Stimulated activated naive CD8-positive, alpha-beta T cell treated with anti-CD3 and anti-CD28 coated beads, Interleukin-15, Interleukin-2, amounts not matched to agents 100 U/mL and 50 U/mL, for 24 hours (primary cell): ENCODE measurements around the gene DUOXA2.
"Not testable (repeated sequence)": the region's sequence is repeated elsewhere in the genome, so short reads cannot be mapped to it uniquely, and the experiment has no call there.

Source experiments
- ATAC-seq: fragments of 150-1000 bp; cut with Tn5 transposase; one replicate; pipeline ENCODE4 v1.10.0; 2021
- DNase-seq: peaks from one replicate; pipeline ENCODE4 v3.0.0; 2021

DUOXA2 gene

DNA sequence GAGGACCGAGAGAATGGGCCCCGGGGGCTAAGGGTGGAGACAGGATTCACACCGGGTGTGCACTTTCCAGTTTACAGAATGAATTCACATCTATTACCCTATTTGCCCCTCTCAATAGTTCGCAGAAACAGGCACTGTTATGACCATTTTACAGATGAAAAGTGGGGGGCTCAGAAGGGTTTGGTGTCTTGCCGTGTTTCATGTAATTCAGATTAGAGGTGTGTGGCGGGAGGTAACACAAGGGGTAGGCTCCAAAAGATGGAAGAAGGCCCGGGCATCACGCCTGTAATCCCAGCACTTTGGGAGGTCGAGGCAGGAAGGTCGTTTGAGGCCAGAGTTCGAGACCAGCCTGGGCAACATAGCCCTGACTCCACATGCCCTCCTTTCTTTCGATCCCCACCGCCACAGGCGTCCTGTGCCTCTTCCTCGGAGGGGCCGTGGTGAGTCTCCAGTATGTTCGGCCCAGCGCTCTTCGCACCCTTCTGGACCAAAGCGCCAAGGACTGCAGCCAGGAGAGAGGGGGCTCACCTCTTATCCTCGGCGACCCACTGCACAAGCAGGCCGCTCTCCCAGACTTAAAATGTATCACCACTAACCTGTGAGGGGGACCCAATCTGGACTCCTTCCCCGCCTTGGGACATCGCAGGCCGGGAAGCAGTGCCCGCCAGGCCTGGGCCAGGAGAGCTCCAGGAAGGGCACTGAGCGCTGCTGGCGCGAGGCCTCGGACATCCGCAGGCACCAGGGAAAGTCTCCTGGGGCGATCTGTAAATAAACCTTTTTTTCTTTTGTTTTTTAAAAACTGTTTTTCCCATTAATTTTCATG, 3.4 kb downstream of the DUOXA2 start:
- ATAC-seq, result peak; percentile 12
- DNase-seq, result no peak

DNA sequence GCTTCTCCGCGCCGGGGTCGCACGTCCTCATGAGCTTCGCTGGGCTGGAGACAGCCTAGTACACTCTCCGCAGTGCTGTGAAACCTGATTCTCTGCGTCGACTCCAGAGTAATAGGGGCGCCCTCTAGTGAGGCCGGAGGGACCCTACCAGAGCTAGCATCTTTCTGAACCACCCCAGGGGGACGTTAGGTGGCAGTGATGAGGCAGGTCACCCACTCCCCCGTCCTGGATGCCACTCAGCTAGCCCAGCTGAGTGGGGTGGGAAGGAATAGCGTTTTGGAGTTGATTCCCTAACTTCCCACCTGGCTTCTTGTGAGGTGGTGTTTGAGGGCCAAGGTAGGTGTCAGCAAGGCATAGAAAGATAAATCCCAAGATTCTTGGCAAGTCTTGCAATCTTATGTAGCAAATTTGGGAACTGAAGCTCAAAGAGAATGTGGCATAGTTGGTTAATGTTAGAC, 4.0 kb downstream of the DUOXA2 start:
- ATAC-seq (peak; percentile 97), DNase-seq (peak; percentile 88)

DNA sequence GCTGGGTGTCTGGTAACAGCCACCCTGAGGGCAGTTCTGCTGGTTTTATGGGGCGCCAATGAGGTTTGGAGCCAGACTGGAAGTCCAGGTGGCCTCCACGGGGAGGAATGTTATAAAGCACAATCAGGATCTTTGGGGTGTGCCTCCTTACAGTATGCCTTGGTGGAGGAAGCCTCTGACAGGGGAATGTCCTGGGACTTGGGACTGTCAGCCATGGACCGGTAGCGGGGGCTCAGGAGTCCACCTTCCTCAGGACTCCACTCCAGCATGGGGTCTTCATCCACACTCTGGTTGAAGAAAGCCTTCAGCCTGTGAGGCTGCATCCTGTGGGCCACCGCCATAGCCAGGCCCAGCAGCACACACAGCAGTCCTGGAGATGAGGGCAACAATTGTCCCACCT, 4.9 kb downstream of the DUOXA2 start:
- ATAC-seq, result no peak
- DNase-seq, result no peak

DNA sequence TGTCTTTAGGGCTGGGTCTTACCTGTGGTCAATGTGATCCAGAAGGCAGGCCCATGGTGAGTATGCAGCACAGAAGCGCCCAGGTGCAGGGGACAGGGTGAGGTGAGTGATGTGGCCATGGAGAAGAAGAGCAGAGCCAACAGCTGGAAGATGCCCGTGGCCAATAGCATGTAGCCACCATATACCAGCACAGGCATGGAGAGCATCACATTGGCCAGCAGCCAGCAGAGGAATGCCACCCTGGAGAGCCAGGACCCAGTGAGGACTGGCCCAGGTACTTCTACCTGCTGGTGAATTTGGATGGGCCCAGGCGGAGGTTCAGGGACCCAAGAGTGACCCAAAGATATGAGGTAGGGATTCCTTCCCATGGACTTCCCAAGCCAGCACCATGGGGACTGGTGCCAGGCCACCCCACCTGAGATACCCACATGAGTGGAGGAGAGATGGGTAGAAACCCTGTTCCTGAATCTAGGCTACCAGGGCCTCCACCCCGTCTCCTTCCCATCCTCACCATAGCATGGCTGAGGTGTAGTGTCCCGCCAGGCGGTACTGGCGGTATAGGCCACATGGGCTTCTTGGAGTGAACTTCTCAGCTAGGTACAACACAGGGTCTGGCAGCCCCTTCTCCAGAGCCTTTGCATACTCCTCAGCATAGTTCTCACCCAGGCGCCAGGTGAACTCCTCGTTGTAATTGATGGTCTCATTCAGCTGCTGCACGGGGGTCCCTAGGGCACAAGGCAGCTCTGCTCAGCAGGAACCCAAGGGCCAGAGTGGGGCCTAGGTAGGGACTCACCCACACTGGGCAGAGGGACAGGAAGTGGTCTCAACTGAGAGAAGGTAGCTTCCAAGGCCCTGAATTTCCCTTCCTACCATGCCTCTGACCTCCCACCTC, 6.2 kb downstream of the DUOXA2 start:
- DNase-seq (no peak), ATAC-seq (no peak)

DNA sequence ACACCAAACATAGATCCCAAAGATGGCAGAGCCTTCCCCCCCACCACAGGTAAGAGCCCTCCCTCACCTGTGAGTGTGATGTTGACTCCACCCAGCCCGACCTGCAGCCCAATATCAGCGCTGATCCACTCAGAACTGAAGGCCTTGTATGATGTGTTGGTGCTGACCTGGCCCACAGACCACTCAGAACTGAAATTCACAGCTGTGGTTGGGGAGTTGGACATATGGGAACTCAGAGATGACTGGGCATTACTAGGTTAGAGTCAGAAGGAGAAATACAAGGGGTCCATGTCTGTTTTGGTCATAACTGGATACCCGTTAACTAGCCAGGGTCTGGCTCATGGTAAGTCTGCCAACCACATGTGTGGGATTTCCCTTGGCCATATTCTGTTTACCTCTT, 6.9 kb downstream of the DUOXA2 start:
- ATAC-seq (no peak), DNase-seq (no peak)

DNA sequence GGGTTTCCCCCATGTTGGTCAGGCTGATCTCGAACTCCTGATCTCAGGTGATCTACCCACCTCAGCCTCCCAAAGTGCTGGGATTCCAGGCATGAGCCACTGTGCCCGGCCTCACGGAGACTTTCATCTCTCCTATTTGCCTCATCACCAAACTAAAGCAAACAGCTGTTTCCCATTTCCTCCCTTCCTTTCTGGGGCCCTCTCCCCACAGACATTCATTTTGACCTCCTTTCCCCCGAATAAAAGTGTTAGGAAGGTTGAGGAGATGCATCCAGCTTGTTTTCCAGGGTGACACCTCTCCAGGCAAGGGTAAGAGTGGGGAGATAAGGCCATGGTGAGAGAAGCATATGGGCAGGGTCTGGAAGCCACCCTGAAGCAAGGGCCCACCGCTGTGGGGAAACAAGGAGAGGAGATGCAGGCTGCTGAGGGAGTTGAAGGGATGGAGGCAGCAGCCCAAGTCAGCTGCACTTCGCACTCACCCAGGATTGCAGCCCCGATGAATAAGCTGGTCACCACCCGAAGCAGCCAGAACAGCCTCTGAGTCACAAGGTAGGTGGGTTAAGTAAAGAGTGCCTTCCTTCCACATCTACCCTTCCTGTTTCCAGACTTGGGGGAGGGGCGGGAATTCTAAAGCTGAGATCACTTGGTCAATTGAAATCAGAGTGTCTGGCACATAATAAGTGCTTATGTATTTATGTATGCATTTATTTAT, 7.7 kb downstream of the DUOXA2 start:
- ATAC-seq (no peak), DNase-seq (no peak)

DNA sequence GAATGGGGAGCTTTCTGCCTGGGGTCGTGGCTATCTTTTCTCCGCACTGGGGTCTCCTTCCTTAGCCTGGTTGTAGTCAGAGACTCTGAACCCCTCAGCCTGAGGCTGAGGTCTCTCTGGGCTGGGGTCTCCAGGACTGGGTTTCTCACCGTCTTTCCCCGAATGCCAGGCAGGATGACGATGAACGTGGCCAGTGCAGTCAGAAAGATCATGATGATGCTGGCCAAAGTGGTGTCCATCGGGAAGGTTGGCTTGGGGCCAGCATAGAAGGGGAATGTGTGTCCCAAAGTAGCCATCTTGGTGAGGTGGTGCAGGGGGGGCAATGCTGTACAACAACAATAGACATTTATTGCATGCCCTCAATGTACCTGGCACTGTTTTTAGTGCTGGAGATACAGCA, 8.6 kb downstream of the DUOXA2 start:
- ATAC-seq, result no peak

DNA sequence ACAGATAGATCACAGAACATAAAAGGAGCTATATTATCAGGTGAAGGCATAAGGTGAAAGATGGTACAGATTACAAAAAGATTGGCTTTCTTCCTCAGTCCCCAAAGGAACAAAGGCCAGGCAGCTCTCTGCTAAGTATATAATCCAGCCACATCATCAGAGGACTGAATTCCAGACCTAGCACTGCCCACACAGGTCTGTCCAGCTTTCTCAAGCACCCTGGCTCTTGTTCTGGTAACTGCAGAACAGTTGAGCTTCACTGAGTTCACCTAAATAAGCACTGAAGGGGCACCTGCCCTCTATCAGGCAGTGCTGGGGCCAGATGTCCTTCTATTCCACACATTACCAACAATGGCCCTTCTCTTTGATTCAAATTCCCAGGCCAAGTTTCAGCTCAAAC, 9.3 kb downstream of the DUOXA2 start:
- ATAC-seq (no peak), DNase-seq (no peak)

More for the DNA sequence above, 8.6 kb downstream of the DUOXA2 start:
- no peak for DNase-seq

DNA sequence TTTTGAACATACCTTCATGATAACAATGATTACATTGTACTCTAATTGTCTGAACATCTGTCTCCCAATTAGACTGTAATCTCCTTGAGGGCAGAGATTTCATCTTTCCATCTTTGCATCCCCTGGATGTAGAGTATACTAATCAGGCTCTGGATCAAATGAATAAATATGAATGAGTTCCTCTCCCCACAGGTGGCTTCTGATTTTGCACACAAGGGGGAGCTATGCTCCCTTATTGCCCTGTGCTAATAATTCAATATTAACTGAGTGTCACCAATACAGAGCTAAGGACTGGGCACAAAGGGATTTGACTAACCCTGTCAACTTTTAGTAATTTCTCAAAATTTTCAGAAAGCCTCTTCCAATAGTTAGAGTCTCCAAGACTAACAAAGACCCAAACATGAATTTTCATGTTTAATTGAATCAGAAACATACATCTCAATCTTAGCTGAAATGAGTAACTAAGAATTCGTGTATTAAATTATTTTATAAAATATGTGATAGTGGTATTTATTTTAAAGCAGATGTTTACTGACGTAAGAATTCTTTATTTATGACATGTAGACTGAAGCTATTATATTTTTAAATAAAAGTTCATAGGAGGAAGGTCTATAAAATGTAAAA, 12.5 kb downstream of the DUOXA2 start:
- DNase-seq (no peak), ATAC-seq (no peak)

DNA sequence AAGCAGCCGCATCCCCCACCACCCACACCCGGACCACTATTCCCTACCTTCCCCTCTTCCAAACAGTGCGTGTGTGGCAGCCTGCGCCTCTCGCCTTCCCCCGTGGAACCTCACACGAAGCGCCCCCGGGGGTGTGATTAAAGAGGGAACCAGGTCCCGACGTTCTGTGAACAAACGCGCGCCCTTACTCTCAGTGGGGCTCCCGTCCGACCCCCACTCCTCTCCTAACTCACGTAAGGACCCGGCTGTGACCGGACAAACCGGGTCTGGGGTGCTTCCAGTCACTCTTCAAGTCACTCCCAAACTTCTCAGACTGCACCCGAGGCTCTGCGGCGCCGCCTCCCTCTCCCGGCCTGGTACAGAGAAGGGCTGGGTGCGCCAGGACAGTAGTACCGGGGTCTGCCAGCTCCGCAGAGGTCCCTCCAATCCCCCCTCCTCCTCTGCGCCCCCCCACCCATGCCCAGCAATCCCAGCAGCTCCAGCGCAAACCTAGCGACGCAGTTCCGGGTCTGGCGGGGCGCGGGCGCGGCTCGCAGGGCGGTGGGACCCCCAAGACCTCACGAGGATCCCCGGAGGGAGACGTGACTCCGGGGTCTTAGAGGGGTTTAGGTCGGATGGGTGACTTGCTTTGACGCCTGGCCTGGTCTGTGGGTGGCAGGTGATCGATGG, 15.0 kb downstream of the DUOXA2 start:
- DNase-seq (no peak), ATAC-seq (no peak)

DNA sequence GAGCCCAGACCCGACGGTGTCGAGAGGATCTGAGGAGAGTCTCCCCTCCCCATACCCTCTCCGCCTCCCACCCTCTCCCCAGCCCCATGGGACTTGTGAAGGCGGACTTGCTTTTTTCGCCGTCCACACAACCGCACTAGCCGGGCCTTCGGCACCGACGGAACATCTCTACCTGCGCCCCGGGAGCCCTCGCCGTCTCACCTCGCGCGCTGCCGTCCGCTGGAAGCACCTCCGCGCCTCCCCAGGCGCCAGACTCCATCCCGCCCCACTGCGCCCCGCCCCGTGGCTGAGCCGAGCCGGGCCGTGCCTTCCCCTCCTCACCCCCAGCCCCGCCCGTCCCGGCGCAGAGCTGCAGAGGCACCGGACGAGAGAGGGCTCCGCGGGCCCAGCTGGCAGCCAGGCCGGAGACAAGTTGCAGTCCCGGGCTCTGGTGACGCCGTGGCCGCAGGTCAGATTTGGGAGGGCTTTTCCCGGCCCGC, 15.6 kb downstream of the DUOXA2 start, which contains the start of the genes DUOX1 and DUOXA1:
DUOX1 (plus strand) TSS at position 344 of the 479 bp plus-strand sequence. CDS start 1,973 bp downstream, outside the sequence.
DUOXA1 (minus strand) TSS at position 229 of the 479 bp plus-strand sequence. CDS start 6,865 bp downstream, outside the sequence.
- ATAC-seq (peak; percentile 33), DNase-seq (peak; percentile 38)

DNA sequence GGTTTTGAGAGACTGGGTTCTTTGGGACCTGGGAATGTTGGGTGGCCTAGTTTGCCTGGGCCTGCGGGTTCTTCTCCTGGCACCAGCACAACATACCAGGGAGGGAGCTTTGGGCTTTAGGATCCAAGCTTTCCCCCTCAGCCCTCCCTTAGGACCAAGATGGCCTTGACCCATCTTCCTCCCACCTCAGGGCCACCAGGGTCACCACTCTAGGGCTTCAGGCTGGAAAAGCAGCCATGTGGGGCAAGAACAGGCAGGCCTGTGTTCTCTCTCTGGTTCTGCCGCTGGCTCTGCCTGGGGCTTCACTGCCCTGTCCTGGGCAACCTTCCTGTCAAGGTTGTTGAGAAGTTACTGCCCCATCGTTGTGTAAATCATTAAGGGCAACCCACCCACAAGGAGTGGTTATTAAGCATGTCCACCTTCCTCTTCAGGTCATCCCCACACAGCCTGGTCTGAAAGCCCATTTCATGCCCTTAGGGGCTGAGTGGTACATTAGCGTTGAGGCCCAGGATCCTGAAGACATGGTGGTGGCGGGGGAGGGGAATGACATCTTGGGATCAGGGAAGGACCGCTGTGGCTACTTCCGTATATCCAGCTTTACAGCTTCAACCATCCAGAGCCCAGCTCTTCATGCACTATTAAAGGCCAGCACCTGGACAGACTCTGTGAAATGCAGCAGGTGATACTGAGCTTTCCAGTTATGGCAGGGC, 16.3 kb downstream of the DUOXA2 start:
- no peak for ATAC-seq
- DNase-seq, result no peak

DNA sequence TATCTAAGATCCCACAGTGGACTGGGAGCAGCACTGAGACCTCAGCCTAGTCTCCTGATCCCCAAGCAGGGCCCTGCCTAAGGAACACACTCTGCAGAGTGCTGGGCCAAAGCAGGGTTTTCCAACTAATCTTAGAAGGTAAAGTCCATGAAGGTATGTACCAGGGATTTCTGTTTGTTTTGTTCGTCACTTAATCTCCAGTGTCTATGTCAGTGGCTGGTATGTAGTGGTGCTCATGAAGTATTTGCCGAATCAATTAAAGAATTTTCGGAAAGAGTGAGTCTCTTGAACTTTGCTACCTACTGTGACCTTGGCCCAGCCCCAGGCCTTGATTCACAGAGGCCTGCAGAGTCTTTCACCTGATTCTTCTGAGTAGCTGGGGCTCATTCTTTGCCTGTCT, 17.4 kb downstream of the DUOXA2 start:
- no peak for ATAC-seq
- DNase-seq, result no peak

DNA sequence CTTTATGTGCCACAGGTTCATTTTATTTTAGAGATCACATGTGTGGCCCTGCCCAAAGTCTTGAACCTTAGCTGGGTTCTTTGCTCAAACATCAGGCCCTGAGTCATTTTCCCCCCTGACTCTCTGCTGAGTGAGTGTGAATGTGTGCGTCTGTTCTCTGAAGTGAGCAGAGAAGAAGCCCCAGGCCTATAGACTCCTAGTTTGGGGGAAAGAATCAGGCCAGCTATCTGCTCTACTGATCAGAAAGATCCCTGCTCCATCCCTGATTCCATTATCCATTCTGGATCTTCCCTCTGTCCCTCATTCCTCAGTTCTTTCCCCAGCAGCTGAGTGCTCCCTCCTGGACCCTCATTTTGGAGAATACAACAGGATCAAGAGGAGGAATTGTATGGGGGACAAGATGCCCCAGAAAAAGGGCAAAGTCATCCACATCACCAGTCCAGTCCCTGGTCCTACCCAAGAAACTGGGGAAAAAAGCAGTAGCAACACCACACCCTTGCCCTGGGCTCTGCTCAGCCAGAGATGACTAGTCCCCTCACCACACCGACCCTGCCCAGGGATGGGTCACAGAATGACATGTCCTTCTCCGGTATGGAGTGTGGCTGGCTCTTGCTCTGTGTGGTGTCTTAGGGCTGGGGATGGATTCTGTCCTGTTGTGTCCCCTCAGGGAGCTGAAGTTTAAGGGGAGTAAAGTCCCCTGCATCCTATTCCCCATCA, 18.9 kb downstream of the DUOXA2 start:
- ATAC-seq (no peak), DNase-seq (no peak)

DNA sequence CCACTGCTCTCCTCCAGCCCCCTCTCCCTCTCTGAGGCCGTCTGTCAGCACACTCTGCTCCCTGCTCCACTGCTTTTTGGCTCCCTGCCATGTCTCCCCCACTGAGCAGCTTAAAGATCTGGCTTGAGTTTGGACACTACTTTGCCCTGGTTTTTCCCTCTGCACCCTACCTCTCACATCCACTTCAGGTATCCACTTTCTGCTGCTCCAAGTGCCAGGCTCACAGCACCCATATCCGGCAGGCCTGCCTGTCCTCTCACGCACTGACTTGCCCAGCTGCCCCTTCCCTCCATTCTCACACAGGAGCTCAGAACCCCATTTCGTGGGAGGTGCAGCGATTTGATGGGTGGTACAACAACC, 19.4 kb downstream of the DUOXA2 start:
- no peak for ATAC-seq

DNA sequence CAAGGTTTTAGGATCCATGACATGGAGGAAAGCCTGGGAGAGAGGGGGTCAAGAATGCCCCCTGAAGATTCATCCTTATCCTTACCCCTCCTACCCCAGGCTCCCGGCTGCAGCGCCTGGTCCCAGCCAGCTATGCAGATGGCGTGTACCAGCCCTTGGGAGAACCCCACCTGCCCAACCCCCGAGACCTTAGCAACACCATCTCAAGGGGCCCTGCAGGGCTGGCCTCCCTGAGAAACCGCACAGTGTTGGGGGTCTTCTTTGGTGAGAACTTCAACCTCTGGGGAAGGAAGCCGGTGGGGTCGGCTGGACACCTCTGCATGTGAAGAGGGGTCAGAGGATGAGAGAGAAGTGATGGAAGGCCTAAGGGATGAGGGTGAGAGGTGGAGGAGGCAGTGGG, 19.9 kb downstream of the DUOXA2 start:
- no peak for DNase-seq
- ATAC-seq, result no peak

More for the DNA sequence above, 19.4 kb downstream of the DUOXA2 start:
- no peak for DNase-seq

DNA sequence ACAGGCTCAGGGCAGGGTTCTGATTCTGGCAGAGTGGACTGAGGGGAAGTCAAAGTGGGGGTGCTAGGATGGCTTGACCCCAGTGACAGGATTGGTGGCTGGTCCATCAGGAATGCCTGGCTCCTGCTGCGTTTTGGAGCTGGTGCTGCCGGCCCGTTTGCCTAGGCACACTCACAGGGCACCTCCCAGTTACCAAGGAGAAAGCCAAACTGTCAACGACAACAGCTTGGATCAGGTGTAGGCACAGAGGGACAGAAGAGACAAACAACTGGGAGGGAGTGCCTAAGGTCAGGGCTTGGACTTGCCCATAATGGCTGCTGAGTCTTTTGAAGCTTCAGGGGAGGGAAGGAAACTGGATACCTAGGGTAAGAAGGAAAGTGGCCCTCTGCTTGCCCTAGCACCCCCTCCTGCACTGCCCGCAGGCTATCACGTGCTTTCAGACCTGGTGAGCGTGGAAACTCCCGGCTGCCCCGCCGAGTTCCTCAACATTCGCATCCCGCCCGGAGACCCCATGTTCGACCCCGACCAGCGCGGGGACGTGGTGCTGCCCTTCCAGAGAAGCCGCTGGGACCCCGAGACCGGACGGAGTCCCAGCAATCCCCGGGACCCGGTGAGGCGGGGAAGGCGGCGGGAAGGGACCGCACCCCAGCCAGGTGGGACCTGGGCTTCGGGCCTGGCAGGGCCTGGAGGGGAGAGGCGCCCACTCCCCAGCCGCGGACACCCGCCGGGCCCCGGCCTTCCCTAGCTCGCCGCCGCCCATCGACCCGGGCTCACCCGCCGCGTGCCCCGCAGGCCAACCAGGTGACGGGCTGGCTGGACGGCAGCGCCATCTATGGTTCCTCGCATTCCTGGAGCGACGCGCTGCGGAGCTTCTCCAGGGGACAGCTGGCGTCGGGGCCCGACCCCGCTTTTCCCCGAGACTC, 20.8 kb downstream of the DUOXA2 start:
- no peak for DNase-seq
- peak; percentile 48 for ATAC-seq

DNA sequence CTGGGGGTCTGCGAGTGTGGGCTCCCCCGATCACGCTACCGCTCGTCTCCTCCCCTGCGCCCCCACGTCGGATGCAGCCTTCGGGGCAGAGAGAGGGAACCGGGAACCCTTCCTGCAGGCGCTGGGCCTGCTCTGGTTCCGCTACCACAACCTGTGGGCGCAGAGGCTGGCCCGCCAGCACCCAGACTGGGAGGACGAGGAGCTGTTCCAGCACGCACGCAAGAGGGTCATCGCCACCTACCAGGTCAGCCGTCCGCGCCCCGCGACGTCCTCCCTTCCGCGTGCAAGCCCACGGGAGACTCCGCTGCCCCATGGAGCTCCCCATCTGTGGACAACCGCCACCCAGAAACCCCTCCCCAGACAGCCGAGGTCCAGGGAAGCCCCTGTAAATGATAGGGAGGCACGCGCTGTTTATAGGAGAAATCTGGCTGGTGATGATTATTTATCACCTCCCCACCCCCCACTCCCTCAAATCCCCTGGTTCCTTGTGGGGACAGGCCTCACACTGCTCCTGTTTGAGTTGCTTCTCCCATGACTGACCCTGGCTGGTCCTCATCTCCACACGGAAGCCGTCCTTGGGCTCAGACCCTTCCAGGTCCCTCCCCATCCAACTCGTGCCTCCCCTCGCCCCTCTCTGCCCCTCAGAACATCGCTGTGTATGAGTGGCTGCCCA, 21.7 kb downstream of the DUOXA2 start:
- DNase-seq, ATAC-seq: not testable (repeated sequence)
